Activated CD8-positive, alpha-beta memory T cell treated with anti-CD3 and anti-CD28 coated beads, Interleukin-2, amount 50 U/mL, for 4 hours (primary cell): ENCODE results near the gene NAP1L4.
"Not testable (repeated sequence)": the region's sequence is repeated elsewhere in the genome, so short reads cannot be mapped to it uniquely, and the experiment has no call there.

ENCODE experiments used
- DNase-seq: peaks from one replicate; pipeline ENCODE4 v3.0.0-alpha.2; 2020

The NAP1L4 gene

DNA sequence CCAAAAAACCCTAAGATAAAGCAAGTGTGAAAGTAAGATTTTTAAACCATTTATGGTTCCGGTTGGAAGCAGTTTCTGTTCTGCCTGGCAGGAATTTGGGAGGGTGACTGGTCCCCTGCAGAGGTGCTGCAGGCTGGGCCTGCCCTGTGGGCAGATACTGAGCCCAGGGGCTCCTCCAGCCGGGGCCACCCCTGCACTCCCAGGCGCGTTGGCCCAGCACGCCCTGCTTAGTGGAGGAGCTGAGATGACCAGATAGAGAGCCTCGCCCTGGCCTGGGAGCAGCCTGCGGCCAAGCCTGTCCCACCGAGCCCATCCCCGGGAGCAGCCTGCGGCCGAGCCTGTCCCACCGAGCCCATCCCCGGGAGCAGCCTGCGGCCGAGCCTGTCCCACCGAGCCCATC, 70.9 kb downstream of the NAP1L4 start:
- DNase-seq, result no peak

DNA sequence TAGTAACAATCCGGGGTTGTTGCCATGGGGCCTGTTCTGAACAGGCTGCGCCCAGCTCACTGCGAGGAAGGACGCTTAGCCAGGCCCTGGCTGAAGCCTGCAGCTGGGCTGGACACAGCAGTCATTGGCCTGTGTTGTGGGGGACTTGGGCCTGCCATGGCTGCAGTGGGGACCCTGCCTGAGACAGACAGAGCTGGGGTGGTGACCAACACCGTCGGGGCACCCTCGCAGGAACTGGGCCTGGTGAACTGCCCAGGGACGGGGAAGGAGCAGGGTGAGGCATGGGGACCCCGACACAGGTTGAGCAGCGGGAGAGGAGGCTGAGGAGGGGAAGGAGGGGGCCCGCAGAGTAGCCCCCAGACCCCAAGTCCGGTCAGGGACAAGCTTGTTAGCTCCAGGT, 71.8 kb downstream of the NAP1L4 start:
- no peak for DNase-seq

DNA sequence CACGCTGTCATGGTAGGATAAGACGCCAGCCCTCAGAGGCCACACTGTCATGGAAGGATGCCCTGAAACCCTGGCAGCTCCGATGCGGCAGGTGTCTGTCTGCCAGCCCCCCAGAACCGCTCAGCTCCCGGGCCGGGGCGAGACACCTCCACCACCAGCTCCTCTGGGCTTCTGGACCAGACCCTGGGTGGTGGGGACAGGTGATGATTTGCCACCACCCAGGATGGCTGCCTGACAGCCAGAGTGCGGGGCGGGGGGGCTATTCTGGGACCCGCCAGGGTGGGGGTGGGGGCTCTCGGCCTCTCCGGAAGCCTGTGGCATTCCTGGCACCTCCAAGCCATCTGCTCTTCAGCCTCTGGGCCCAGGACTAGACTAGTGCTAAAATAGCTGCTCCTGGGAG, 72.3 kb downstream of the NAP1L4 start:
- no peak for DNase-seq

DNA sequence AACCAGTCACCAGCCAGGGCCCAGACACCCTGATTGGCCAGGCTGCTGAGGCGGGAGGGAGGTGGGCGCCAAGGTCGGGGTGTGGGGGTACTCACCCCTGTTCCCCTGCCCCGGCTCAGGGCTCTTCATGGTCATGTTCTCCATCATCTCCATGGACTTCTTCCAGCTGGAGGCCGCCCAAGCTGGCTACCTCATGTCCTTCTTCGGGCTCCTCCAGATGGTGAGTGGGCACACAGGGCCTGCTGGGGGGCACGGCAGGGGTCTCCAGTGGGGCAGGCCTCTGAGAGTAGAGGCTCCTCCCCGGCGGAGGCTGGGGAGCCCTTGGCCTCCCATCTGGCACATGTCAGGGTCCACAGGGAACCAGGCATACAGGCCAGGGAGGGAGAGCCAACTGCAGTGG, 72.9 kb downstream of the NAP1L4 start:
- DNase-seq, result no peak

DNA sequence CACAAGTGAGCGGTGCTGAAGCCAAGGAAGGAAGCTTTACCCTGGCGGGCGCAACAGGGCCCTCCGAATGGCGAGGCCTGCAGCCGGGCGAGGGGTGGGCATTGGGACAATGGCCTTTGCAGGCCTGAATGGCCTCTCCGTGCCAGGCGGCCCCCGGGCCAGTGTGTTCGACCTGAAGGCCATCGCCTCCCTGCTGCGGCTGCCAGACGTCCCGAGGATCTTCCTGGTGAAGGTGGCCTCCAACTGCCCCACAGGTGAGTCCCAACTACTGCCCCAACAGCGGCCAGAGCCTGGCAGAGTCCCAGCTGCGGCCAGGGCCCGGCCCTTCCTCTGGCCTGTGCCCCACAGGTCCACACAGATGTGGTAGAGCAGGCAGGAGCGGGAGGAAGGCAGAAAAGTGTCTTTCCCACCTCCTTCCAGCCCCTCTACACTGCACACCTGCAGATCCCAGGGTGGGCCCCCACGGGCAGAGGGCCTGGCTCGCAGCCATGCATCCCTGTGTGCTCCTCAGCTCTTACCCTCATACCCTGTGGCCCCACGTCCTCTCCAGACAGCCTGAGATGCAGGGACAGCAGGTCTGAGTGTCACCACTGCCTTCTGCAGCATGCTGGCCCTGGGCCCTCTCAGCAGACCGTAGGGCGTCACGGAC, 74.2 kb downstream of the NAP1L4 start:
- no peak for DNase-seq

DNA sequence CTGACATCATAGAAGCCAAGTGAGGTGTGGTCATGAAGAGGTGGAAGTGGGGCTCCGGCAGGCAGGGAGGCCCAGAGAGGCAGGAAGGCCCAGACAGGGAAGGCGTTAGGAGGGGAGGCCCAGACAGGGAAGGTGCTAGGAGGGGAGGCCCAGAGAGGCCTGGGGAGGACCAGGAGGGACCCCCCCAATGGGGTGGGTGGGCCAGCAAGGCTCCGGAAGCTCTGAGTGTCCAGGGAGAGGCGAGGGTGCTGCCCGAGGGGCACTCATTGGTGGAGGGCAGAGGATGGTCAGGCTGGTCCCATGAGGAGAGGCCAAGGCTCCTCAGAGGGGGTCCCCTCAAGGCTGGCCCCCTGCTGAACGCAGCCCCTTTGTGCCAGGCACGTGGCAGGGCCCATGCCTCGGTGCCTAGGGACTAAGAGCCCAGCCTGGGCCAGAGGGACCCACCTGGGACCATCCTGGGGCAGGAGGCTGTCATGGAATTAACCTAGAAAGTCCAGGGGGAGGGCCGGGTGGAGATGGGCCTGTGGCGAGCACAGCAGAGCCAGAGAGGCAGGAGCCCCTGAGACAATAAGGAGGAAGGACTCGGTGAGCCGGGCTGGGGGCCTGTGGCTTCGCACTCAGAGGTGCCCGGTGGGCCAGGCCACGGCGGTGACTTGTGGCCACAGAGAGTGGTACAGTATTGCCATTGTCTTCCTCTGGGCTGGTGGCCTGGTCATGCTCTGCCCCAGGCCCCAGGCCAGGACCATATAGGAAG, 75.1 kb downstream of the NAP1L4 start:
- DNase-seq, result no peak

DNA sequence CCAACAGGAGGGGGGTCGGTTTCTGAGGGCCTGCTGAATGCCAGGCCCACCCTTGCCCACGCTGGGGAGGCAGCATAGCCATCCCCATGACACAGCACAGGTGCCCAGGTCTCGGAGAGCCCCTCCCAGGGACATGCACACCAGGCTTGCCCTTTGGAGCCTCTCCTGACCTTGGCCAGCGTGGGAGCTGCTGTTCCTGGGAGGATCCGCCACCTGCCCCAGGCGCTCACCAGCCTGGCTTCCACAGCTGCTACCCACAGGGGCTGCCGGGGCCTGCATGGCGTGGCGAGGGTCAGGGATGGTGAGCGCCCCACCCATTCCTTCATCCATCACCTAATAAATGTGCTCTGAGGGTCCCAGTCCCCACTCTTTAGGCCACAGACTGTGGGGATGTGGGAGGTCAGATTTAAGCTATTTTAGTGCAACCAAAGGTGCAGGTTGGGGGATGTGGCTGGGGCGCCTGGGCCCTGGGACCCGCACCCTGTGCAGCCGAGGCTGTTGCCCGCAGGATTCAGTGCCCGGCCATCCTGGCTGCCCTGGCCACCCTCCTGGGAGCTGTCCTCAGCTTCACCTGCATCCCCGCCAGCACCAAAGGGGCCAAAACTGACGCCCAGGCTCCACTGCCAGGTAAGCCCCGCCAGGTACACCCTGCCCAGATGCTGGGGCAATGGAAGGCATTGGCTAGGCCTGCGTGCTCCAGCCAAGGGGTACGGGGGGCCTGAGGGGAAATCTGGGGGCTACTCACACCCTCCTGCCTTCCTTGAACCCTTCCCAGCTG, 75.8 kb downstream of the NAP1L4 start:
- DNase-seq, result no peak

DNA sequence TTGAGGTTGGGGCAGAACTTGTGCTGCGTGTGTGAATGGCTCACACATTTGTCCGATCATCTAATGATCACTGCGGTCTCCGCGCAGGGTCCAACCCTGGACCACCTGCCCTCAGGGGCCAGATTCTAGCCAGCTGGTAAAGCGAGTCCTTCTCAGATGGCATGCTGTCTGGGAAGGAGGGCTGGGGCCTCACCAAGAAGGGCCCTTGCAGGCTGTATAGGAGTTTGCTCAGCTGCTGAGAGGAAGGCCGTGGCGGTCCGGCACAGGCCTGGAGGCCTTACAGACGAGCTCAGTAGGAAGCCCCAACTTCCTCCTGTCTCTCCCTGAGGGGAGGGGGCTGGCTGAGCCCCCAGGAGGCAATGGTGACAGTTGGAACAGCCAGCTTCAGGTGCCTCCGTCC, 76.7 kb downstream of the NAP1L4 start:
- DNase-seq, result no peak

DNA sequence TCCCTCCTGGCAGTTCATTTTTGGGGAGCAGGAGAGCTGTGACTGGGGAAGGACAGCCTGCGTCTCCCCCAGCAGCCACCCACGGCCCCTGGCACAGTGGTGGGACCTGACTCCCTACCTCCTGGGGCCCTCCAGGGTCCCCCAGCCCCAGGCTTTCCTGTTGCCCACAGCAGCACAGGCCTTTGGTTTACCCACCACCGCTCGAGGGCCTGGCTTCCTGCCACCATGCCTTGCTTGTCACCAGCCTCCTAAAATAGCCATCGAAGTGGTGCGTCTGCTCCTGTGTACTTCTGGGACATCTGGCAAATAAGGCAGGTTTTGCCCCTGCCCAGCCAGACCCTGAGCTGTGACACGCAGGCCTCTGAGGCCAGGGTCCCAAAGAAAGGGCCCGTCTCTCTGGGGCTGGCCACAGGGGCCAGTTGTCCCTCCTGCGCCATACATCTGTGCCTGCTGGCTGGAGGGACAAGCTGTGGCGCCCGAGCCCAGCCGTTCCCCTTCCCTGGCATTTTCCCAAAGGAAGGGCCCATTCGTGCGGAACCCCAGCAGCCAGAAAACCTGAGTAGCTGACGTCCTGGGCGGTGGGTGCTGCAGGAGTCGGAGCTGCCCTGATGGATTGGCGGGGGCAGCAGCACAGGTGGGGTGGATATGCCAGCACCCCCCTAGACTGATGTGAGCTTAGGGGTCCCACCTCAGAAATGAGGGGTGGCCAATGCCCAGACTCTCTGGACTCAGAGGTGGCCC, 77.5 kb downstream of the NAP1L4 start:
- no peak for DNase-seq

DNA sequence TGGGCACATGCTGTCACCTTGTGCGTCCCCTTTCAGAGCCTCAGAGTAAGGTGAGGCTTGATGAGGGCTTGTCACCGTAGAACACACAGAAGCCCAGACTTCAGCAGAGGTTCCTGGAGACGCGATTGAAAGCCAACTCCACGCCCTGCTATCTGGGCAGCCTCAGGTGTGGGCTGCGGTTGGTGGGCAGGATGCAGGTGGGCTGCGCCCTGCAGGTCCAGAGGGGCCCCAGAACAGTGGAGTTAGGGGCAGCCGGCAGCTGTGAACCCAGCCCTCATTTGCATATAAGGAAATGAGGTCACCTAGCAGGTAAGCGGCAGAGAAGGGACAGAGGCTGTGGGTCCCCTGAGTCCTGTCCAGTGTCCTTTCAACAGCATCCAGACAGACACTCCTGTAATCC, 78.4 kb downstream of the NAP1L4 start:
- no peak for DNase-seq

DNA sequence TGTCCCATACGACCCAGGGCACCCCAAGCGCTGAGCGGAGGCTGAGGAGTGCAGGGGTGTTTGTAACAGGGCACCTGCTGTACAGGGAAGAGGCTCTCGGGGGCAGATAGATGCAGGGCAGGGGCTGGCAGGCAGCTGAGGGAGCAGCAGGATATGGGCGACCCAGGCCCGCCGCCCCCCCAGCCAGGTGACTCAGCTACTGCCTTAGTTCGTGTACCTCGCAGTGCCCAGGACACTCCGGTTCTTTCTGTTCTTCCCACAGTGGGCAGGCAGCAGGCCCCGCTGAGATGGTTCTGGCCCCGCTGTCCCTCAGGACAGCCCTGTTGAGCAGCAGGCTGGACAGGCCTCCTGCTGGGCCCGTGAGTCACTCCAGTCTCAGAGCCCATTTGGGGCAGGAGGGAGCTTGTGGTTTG, 79.1 kb downstream of the NAP1L4 start:
- no peak for DNase-seq

DNA sequence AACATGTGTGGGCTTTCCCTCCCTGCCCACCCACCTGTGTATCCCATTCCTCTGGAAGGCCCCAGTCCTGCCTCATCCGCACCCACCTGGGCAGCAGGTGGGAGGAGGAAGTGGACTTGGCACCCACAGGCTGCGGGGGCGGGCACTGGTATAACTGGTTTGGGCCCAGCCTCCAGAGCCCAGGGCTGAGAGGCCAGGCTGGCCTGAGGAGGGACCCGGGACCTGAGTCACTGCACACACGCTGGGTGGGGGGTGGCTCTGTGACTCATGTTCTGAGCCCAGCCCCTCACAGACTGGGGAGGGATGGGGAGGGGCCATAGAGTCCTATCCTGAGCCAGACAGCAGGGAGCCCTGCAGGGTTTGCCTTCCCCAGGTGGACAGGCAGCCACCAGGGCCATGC, 79.6 kb downstream of the NAP1L4 start:
- no peak for DNase-seq

DNA sequence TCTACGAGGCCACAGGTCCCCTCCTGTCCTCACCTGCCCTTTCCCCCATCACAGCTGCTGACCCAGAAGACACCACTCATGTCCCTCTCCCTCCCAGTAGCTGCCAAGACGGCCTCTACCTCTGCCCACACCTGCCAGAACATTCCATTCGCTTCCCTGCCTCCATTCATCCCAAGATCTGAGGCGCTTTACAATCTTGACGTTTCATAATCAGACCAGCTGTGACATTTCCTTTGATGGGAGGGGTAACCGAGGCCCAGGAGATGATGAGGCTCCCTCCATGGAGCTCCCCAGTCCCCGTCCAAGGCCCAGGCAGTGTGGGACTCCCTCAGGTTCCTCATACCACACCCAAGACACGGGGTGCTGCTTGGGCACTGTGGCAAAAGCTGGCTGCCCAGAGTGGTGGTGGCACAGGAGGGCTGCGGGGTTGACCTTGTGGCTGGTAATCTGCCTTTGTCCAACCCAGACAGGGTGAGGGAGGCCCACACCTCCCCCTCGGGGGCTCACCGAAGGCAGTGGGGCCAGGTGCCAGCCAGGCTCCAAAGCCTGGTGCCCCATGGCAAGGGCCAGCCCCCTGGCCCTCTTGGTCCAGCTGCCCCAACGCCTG, 80.2 kb downstream of the NAP1L4 start:
- no peak for DNase-seq

DNA sequence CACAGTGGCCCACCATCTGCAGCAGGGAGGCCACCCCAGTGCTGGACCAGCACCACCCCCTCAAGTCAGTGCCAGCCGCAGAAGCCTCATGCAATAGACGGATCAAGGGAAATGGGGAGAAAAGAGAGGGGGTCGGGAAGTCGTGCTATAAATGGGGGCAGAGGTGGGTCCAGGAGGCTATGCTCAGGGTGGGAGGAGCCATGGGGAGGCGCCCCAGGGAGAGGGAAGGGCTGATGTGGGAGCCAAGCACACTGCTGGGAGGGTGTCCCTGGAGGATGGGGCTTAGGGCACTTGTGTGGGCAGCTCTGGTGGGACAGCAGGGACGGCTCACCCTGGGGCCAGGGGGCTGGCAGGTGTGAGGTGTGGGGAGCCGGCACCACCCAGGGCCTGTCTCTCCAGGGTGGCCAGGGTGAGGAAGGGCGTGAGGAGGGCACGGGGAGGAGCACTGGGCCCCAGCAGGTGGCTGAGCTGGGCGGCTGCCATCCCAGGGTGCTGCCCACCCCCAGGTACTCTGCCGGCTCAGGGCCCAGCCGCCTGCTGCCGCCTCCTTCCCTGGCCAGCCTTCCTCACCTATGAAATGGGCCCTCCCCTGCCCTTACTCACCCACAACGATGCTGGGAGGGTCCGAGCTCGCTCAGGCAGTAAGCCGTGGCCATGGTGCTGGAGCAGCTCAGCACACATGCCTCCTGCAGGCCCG, 80.9 kb downstream of the NAP1L4 start:
- no peak for DNase-seq

DNA sequence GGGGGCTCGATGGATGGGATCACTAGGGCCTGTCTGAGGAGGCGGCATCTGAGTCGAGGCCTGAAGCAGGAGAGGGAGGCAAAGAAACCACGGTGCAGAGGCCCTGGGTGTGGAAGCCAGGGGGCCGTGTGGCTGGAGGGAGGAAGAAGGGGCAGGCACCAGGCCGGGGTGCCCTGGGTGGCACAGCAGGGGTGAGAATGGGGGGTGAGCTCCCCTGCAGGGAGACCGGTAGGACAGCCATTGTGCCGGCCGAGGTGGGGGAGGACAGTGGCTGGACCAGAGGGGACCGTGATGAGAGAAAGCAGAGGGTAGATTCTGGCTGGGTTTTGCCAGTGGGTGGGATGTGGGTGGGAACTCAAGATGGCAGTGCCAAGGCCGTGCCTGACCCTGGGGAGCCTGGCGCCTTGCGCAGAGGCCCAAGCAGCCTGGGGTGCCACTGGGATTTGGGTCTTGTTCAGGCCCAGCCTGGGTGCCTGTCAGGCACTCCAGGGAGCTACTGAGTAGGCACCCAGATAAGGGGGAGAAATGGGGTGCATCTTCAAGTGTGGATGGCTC, 81.7 kb downstream of the NAP1L4 start:
- DNase-seq, result no peak

DNA sequence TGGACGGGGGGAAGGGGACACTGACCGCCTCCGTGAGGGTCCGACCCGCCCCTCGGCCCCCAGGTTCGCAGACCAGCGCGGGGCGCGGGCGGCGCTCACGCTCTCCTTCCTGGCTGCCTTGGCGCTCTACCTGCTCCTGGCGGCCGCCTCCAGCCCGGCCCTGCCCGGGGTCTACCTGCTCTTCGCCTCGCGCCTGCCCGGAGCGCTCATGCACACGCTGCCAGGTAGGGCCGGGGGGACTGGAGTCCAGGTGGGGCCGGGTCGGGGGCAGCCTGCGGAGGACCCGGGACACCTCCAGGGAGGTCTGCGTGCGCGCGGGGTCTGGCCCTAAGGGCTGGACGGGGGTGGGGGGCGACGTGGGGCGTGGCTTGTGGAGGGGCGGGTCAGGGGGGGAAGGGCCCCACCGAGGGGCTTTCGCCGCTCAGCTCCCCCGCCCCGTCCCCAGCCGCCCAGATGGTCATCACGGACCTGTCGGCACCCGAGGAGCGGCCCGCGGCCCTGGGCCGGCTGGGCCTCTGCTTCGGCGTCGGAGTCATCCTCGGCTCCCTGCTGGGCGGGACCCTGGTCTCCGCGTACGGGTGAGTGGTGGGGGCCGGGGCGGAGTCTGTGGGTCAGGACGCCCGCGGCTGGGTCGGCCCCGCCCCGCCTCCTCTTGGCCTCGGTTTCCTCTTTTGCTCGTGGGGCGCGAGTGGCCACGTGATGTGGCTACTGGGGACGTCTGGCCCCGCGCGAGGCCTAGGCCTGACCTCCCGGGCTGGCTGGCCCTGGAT, 82.8 kb downstream of the NAP1L4 start:
- no peak for DNase-seq

DNA sequence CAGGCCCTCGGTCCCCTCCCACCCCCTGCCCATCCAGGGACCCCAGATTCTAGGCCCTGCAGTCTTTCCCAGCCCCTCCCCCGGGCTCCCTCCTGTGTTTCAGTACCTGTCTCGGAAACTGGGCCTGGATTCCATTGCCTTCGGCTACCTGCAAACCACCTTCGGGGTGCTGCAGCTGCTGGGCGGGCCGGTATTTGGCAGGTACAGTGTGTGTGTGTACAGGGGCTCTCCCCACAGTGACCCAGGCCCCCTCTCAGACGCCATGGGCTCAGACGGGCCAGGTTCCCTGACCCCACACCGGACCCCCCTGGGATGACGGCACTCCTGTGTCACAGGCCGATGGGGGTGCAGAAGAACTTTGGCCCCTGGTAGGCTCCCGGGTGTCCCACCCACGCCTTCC, 84.0 kb downstream of the NAP1L4 start:
- DNase-seq, result no peak

DNA sequence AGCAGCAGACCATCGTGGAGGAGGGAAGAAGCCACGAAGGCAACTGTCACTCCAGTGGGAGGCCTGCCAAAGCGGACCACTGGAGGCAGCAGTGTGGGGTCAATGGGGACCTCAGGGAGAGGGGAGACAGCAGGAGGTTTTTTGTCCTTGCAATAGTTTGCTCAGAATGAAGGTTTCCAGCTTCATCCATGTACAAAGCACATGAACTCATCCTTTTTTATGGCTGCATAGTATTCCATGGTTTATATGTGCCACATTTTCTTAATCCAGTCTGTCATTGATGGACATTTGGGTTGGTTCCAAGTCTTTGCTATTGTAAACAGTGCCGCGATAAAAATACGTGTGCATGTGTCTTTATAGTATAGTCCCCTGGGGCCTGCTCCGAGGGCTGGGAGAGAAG, 86.8 kb downstream of the NAP1L4 start:
- DNase-seq, result not testable (repeated sequence)

DNA sequence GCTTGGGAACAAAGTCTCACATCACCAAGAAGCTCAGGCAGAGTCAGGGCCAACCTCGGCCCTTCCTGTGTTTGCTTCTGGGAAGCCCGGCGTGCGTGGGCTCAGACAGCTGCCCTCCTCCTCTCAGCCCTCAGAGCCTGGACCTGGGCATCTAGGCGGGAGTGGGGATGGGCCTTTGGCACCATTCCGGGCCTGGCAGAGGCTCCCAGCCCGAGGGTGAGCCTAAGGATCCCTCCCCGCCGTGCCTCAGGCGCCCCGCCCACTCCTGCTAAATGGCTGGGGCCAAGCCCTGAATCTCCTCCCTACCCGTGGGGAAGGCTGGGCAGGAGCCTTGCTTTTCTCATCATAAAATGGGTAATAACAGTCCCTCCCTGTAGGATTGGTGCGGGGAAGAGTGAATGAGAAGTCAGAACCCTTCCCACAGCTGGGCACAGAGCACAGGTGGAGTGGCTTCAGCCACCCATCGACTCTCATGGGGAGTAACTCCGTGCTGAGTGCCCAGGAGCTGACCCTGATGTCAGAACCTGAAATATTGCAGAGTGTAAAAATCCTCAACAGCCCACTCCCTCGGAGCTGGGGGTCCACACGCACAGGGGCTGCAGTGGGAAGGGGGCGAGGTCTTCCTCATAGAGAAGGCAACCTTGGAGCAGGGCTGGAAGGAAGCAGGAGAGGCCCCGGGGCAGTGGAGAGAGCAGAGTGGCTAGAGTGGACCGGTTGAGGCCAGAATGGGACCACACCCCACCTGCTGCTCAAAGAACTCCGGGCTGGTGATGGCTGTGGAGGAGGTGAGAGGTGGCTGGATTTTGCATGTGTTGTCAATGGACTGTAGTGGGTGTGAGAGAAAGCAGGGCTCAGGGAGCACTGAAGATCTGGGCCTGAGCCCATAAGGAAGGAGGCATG, 87.7 kb downstream of the NAP1L4 start:
- no peak for DNase-seq

DNA sequence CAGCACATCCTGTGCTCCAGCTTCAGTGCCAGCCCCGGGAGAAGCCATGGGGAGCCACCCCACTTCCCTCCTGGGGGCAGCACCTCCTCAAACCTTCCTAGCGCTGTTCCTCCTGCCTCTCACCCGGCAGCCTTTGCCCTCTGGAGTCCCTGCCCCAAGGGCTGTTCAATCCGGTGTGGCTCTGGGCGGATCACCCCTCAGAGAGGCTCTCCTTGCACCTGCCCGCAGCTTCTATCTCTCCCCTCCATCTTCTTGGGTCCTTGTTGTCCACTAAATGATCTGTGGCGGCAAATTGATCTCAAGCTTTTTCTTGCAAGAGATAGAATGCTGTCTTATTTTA, 88.5 kb downstream of the NAP1L4 start:
- DNase-seq, result no peak
